Kidney glomerular epithelial cell (primary cell): Measurements from ENCODE around the gene C6.
"Not testable (repeated sequence)": the region's sequence is repeated elsewhere in the genome, so short reads cannot be mapped to it uniquely, and the experiment has no call there.

Experiments
- DNase-seq: peaks from one replicate; lab custom pipeline; 2025; lab: John Stamatoyannopoulos, UW

C6 gene

DNA sequence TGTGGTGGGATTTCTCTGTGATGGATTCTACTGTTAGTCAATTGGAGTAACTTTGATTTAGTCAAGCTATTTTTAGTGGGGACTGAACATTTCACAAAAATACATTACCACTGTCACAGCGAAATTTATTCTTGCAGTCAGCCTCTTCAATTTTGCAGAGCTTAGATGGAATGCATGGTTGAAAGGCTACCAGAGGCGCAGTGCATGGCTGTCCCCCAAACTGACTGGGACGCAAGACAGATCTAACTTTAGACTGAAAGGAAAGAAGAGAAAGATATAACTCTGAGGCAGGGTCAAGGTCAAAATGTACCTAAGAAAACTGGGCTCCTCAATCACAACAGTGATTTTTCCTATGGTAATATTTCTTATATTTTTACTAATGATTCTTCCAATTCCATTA is 13.7 kb downstream of the C6 start:
- DNase-seq = no peak

- no peak for DNase-seq
These were observed 17.1 kb downstream of the C6 start for GRCh38 chr5:41196197-41196596.

- no peak for DNase-seq
These were observed 18.1 kb downstream of the C6 start for GRCh38 chr5:41195228-41195627.

DNA sequence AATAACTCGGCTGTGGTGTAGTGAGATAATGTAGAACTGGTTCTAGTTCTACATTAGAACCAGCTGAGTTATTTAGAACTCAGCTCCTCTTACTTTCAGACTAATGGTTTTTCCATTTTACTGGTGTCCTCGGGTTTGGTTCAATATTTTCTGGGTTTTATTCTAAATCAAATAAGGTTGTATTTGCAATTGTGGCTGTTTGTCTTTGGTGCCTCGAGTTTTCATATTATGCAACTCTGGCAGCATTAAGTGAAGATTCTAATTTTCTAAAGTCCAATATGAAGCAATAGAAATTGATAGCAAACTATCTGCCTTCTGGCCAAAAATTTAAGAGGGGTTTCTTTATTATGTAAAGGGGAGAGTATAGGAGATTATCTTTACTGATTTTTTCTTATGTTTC is 19.0 kb downstream of the C6 start:
- DNase-seq = no peak

- DNase-seq = peak; percentile 43
These were observed 19.7 kb downstream of the C6 start for GRCh38 chr5:41193456-41194205.

GRCh38 chr5:41191249-41191648 is 22.1 kb downstream of the C6 start:
- no peak for DNase-seq

DNA sequence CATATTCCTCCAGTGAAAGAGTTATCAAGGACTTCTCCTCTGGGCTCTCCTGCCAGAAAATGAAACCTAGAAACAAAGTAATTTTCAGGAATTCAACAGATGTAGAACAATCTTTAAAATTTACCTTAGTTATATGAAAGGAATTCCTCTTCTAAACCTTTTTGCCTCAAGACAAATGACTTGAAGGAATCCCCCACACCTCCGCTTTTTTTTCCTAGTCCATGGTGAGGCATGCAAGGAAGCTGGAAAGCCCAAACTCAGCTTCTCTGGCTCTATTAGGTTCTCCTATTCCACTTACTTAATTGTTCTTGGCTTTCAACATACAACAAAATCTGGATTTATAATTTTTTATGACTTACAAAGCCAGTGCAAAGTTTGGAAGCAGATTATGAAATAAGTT is 27.2 kb downstream of the C6 start:
- DNase-seq = no peak

- DNase-seq = not testable (repeated sequence)
These were observed 30.0 kb downstream of the C6 start for GRCh38 chr5:41183331-41183730.

- DNase-seq = peak; percentile 60
These were observed 30.7 kb downstream of the C6 start for GRCh38 chr5:41182666-41183065.

DNA sequence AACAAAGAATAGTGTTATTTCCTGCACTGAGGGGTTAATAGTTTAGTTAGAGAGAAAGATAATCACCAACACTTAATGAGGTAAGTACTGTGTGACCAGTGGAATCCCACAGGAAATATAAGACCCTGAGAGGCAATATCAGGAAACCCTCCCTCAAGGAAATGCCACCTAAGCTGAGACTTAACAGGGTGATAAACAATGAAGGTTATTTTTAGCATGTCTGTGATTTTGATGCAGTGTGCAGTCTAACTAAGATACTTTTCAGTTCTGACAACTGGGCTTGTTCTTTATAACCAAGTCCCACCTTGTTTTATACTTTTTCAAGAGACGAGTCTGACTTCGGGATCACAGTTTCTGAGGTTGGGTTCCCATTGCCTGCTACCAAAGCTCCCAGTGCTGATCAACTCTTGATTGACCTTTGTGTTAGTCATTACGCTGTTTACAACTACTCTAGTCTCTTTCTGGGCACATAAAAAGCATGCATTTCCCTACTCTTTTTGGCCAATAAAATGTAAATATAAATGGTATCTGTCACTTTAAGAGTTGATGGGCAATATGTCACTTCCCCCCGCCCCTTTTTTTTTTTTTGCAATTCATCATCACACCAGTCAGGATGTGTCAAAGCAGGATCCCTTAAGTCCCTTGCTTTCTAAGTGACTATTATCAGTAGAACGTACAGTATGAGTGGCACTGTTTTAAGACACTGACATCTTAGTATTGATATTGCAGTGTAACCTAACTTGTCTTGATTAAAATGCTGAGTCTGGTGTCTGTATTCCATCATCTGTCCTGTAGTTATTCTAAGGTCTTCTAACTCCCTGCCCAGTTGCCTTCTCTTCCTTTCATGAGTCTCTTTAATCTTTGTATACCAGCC is 31.4 kb downstream of the C6 start:
- DNase-seq = no peak

DNA sequence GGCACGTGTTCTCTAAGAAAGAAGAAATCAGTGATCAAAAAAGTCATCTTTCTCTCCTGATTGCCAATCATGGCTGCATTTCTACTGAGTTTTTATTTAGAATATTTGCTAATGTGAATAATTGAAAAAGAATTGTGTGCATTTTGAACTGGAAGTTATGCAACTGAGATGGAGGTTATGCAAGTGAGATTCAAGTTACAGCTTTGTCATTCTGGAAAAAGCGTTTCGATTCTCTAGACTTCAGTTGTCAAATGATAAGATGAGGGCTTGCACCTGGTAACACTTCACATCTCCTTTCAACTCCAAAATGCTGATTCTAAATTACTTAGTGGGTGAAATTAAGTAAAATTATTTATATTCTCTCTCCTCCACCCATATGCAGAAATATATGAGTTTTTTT is 36.4 kb downstream of the C6 start:
- DNase-seq = no peak

GRCh38 chr5:41172012-41172411 is 41.3 kb downstream of the C6 start:
- DNase-seq = no peak

DNA sequence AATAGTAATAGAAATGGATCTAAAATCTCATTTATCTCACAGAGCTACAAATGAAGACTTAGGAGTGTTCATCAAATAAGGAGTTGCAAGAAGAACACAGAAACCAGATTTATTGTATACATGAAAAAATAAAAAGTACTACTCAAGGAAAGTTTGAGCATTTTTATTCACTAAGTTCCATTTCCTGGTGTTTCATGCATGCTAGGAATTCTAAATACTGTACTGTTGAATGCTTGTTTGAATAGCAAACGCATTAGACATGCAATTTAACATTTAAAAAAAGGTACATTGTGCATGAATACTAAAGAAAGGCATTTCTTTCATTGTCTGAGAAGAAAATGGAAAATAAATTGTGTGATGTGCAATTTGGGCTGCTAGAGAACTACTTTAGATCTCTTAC is 52.1 kb downstream of the C6 start:
- no peak for DNase-seq

DNA sequence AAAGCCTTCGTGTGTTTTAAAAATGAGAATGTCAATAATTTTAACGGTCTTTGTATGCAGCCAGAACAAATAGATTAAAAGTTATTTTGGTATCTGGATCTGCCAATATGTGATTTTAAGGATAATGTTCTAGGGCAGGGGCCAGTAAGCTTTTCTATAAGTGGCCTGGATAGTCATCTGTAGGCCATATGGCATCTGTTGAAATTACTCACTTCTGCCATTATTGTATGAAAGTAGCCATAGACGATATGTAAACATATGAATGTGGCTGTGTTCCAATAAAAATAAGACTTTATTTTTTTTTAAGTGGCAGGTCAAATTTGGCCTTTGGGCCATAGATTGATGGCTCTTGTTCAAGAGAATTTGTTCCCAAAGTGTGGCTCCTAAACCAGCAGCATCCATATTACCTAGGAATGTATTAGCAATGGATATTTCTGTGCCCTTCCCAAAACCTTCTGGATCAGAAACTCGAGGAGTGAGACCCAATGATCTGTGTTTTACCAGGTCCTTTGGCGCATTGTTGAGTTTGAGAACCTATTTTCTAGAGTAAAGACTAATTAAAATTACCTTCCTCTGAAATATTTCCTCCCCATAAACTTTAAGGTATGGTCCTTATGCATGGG is 55.9 kb downstream of the C6 start:
- DNase-seq = no peak

GRCh38 chr5:41156739-41157138 is 56.6 kb downstream of the C6 start:
- DNase-seq = no peak

DNA sequence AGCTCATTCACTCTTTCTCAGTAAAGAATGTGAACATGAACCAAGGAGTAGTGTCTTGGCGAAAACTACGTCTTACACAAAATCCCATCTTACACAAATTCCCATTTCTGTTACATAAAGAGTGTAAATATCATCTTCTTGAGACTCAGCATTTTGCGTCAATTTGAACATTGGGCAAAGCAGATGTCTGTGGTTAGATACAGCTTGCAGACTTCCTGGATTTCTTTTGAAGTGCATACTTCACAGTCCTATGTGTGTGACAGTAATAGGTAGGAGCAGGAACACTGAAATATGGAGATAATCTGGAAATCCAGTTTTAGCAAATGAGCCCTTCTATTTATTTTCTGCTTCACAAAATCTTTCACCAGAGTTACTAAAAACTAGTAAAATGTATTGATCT is 58.8 kb downstream of the C6 start:
- no peak for DNase-seq

DNA sequence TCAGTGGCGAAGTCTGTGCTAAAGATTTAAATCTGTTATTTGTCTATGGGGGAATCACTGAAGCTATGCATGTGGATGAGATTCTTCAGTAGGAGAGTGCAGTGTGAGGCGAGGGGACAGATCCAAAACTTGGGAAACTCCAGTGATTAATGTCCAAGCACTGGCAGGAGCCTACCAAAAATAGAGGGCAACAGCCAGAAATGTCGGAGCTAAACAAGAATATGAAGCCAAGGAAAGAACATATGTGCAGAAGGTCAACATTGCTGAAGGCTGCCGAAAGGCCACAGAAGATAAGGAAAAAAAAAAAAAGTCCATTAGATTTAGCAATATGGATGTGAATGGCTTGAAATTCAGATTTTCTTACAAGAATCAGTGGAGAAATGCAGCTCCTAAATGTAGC is 61.8 kb downstream of the C6 start:
- no peak for DNase-seq

DNA sequence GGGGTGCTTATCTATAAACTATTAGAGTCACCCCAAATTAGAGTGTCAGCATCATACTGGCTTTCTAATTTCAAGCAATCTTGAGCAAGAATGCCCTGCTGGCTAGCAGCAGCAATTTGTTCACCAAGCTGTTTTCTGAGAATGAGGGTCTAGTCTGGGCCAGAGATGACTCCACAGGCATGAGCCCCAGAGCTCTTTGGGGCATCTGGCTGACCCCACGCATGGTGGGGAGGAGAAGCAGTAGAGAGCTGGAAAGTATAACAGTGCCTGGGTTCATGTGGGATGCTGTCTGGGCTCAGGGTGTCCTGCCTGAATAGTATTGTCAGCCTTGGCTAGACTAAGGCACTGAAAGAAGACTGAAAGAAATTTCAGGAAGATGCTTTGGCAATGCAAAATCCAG is 64.9 kb downstream of the C6 start:
- no peak for DNase-seq

GRCh38 chr5:41145306-41145705 is 68.0 kb downstream of the C6 start:
- no peak for DNase-seq

DNA sequence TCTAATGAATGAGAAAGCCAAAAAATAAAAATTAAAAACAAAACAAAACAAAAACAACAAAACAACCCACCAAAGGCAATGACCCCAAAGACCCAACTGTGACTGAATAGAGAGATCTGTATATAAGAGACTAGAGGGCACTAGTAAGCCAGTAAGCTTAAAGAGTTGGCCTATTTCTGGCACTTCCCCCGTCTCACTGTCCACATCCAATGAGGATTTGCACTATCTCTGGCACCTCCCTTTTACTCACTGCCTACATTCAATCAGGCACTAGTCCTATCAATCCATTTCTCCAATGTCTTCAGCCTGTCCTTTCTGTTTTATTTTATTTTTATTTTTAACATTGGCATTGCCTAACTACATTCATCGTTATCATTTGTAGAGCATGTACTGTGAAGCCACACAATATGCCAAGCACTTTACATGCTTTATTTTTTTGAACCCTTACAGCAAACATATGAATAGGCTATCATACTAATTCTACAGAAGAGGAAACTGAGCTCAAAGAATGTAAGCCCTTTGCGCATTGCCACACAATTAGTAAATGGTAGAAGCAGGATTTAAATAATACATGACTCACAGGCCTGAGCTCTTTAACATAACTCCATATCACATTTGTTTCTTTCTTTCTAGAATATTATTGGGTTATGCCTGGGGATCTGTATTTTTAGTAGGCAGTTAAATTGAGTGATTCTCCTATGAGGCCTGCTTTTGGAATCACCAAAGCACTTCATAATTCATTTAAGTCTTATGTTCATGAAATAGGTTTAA is 70.0 kb downstream of the C6 start:
- DNase-seq = no peak

DNA sequence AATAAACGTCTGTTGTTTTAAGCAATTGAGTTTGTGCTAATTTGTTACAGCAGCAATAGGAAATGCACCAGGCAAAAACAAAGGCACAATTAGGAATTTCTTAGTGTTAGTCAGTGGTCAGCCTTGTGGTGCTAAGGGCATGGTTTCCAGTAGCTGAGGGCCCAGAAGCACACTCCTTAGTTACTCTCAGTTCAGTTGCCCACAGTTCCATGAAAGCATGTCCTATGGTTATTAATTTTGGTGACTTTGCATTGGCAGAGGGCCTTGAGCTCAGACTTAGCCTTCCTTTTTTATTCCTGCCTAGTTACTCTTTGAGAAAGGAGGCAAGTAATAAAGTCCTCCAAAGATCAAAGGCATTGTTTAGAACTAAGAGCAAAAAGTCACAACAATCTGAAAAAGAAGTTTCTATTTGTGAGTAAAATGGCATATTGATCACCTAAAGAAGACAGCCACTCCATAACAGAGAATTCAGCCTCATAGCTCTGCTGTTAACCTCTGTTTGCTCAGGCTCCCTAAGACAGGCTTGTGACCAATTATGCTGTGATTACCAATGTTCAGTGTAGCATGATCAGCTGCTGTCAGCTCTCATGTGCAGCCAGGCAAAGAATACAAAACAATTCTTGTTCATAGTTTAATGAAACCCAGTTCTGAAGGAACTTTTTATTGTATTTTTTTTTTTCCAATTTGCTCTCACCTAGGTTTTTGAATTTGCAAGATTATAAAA is 85.2 kb downstream of the C6 start:
- peak; percentile 2 for DNase-seq

DNA sequence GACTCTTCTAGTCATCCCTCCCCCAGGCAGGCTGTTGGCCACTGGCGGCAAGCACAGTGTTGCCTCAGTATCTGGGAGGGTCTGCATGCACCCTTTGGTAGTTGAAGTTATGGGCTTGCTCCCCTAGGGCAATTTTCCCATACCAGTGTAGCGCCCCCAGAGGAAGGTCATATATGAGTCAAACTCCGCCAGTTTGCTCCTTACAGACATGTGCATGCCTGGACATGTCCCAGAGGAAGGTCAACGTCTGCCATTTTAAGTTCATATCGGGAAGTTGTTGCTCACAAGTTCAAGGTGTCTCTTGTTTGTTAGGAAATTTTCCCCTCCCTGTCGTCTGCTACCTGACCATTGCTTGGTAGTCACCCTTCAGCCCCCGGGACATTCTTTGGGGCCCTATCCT is 90.9 kb downstream of the C6 start:
- no peak for DNase-seq
